ENCODE data around the gene ZNF318.
"Not testable (repeated sequence)": the region's sequence is repeated elsewhere in the genome, so short reads cannot be mapped to it uniquely, and the experiment has no call there.

ZNF318 gene

GRCh38 chr6:43389730-43390295, 20.4 kb upstream of the ZNF318 start:
- no peak overlapping the region for H3K4me3 ChIP-seq (ENCODE audit: low read depth, low read length)
- no peaks in the 10 kb centered on the region for H3K9me3 ChIP-seq
- no peak for DNase-seq
- TF ChIP-seq CTCF (IDR thresholded peaks at IDR 0.05; ENCODE audit: low read depth, low read length) = no peak
- H3K36me3 ChIP-seq = no peaks in the 10 kb centered on the region
- no peaks in the 10 kb centered on the region for H3K27me3 ChIP-seq
- peaks cover 8% of the 10 kb centered on the region for H3K4me1 ChIP-seq

- H3K36me3 ChIP-seq = no peaks in the 10 kb centered on the region
- TF ChIP-seq CTCF (IDR thresholded peaks at IDR 0.05; ENCODE audit: low read depth, low read length) = no peak
- H3K4me3 ChIP-seq (ENCODE audit: low read depth, low read length) = no peak overlapping the region
- peaks cover 5% of the 10 kb centered on the region for H3K4me1 ChIP-seq
- H3K27me3 ChIP-seq = no peaks in the 10 kb centered on the region
- H3K9me3 ChIP-seq = no peaks in the 10 kb centered on the region
- DNase-seq = no peak
Observed at GRCh38 chr6:43386492-43386891, 17.0 kb upstream of the ZNF318 start.

- H3K9me3 ChIP-seq = no peaks in the 10 kb centered on the region
- DNase-seq = no peak
- no peak for TF ChIP-seq CTCF (IDR thresholded peaks at IDR 0.05; ENCODE audit: low read depth, low read length)
- no peak overlapping the region for H3K4me3 ChIP-seq (ENCODE audit: low read depth, low read length)
- no peaks in the 10 kb centered on the region for H3K4me1 ChIP-seq
- no peaks in the 10 kb centered on the region for H3K27me3 ChIP-seq
- H3K36me3 ChIP-seq = no peaks in the 10 kb centered on the region
Observed at GRCh38 chr6:43383021-43383667, 13.7 kb upstream of the ZNF318 start.

GRCh38 chr6:43380858-43381257, 11.4 kb upstream of the ZNF318 start:
- not testable (repeated sequence) for H3K36me3 ChIP-seq; H3K9me3 ChIP-seq; H3K4me3 ChIP-seq (ENCODE audit: low read depth, low read length); DNase-seq; H3K4me1 ChIP-seq; H3K27me3 ChIP-seq

- DNase-seq = no peak
- H3K9me3 ChIP-seq = no peaks in the 10 kb centered on the region
- H3K36me3 ChIP-seq = no peaks in the 10 kb centered on the region
- no peaks in the 10 kb centered on the region for H3K27me3 ChIP-seq
- TF ChIP-seq CTCF (IDR thresholded peaks at IDR 0.05; ENCODE audit: low read depth, low read length) = peak; percentile 12; the same call in 1 of the 2 replicates
- H3K4me1 ChIP-seq = no peaks in the 10 kb centered on the region
- no peak overlapping the region for H3K4me3 ChIP-seq (ENCODE audit: low read depth, low read length)
Observed at GRCh38 chr6:43378631-43379030, 9.2 kb upstream of the ZNF318 start.

- Histone ChIP-seq H3K4me3 (ENCODE audit: low read depth, low read length) (no peak overlapping the region), H3K36me3 (no peaks in the 10 kb centered on the region), H3K27me3 (no peaks in the 10 kb centered on the region), H3K4me1 (no peaks in the 10 kb centered on the region), H3K9me3 (no peaks in the 10 kb centered on the region)
- no peak for TF ChIP-seq CTCF (IDR thresholded peaks at IDR 0.05; ENCODE audit: low read depth, low read length)
- DNase-seq = no peak
Observed at GRCh38 chr6:43377710-43378229, 8.3 kb upstream of the ZNF318 start.

Measured in BE2C (cell line).